Ascending aorta (tissue), 2 donors: ENCODE data around the gene RPL14. TPM values are rescaled to one million over a fixed set of nuclear protein-coding genes. Genes with fewer than 3 reads are reported as not detected.

Experiments
- DNase-seq, 2 donors: peaks; one replicate each; pipeline ENCODE4 v3.0.0-alpha.2; 2019; ENCODE audit warnings: low spot score in 2 of 2
- H3K27ac ChIP-seq, 2 donors: fragments of 200-600 bp; sonication (generic); one replicate each; pipeline ENCODE4 v1.5.1; 2016 to 2017; ENCODE audit warnings: mild to moderate bottlenecking in 1 of 2
- H3K27me3 ChIP-seq: fragments of 200-600 bp; sonication (generic); one replicate; pipeline ENCODE4 v1.5.1; 2017
- H3K36me3 ChIP-seq, 2 donors: fragments of 200-600 bp; sonication (generic); one replicate each; pipeline ENCODE4 v1.5.1; 2016
- H3K4me1 ChIP-seq, 2 donors: fragments of 200-600 bp; sonication (generic); one replicate each; pipeline ENCODE4 v1.5.1; 2016 to 2017; ENCODE audit warnings: mild to moderate bottlenecking in 1 of 2
- H3K4me3 ChIP-seq, 2 donors: fragments of 200-600 bp; sonication (generic); one replicate each; pipeline ENCODE4 v1.5.1; 2016 to 2017; ENCODE audit warnings: mild to moderate bottlenecking in 1 of 2
- H3K9me3 ChIP-seq, 2 donors: fragments of 200-600 bp; sonication (generic); one replicate each; pipeline ENCODE4 v1.5.1; 2016
- CTCF ChIP-seq, 3 experiments: fragments of 200-600 bp in 2 of 3; fragments of 450-650 bp in 1 of 3; sonication (generic) in 2 of 3; IDR thresholded peaks; one replicate each; pipeline ENCODE4 v1.5.1; 2016 to 2019; ENCODE audit warnings: antibody characterized with exemption in 3 of 3, mild to moderate bottlenecking in 1 of 3, moderate library complexity in 1 of 3
- intact Hi-C: fragments of 100-400 bp; cut with DNase I; formaldehyde crosslinking; loops from one replicate; pipeline ENCODE4 v1.15.1; 2023
- total RNA-seq: library from RNA; depleted of rRNA; stranded (reverse); fragments of >200 nt; gene quantifications from one replicate; pipeline ENCODE4 v1.1.0, GENCODE V29; 2016

The RPL14 gene
- total RNA-seq, 1 donor from 2014 or later: 162 TPM

GRCh38 chr3:40476478-40477470 is 19.6 kb downstream of the RPL14 start, which contains the start of gene ZNF619:
Gene ZNF619, plus strand, starts transcription at chr3:40477122. Its CDS starts 858 bp downstream, at chr3:40477980.
- H3K36me3 ChIP-seq: peaks cover 4 to 22% of the 10 kb centered on the region in 2 donors
- DNase-seq: peak in 1 of 2 donors; percentile 85
- no peaks in the 10 kb centered on the region for H3K9me3 ChIP-seq
- no peaks in the 10 kb centered on the region for H3K27me3 ChIP-seq
- H3K4me3 ChIP-seq: peak within 1 kb of the TSS; percentile 65 to 96
- H3K4me1 ChIP-seq: peaks cover 0 to 7% of the 10 kb centered on the region in 2 donors
- peak within 1 kb of the TSS; percentile 64 to 72 for H3K27ac ChIP-seq
- intact Hi-C loops: loop anchor here (1.0 to 2.0 kb wide), 3 partner anchors 23 to 48 kb away; partner anchors contain the start of genes ZNF620 and ZNF621
- no peak for TF ChIP-seq CTCF (IDR thresholded peaks at IDR 0.05)

- Histone ChIP-seq H3K27ac (no peak overlapping the region), H3K4me3 (peak overlapping the region; percentile 65 to 96), H3K27me3 (no peaks in the 10 kb centered on the region), H3K4me1 (peaks cover 0 to 7% of the 10 kb centered on the region in 2 donors), H3K9me3 (no peaks in the 10 kb centered on the region), H3K36me3 (peaks cover 8 to 31% of the 10 kb centered on the region in 2 donors)
- DNase-seq: no peak
- no peak for TF ChIP-seq CTCF (IDR thresholded peaks at IDR 0.05)
- intact Hi-C loops: loop anchor here (1.0 to 2.0 kb wide), 3 partner anchors 24 to 47 kb away; partner anchors contain the start of genes ZNF620 and ZNF621
Observed at GRCh38 chr3:40477666-40478065, 20.5 kb downstream of the RPL14 start.

GRCh38 chr3:40487172-40487571 is 30.0 kb downstream of the RPL14 start:
- intact Hi-C loops: no loop called here

GRCh38 chr3:40490916-40491315 is 33.8 kb downstream of the RPL14 start:
- Histone ChIP-seq H3K27ac (no peak overlapping the region), H3K36me3 (peaks cover 19 to 38% of the 10 kb centered on the region in 2 donors), H3K9me3 (peaks cover 0 to 29% of the 10 kb centered on the region in 2 donors), H3K4me3 (no peak overlapping the region), H3K4me1 (no peaks in the 10 kb centered on the region), H3K27me3 (no peaks in the 10 kb centered on the region)
- DNase-seq: no peak
- intact Hi-C loops: no loop called here
- TF ChIP-seq CTCF (IDR thresholded peaks at IDR 0.05): no peak

More at GRCh38 chr3:40487172-40487571, 30.0 kb downstream of the RPL14 start:
- no peak for TF ChIP-seq CTCF (IDR thresholded peaks at IDR 0.05)
- no peak for DNase-seq
- no peaks in the 10 kb centered on the region for H3K4me1 ChIP-seq
- H3K9me3 ChIP-seq: peaks cover 0 to 33% of the 10 kb centered on the region in 2 donors
- H3K27me3 ChIP-seq: no peaks in the 10 kb centered on the region
- no peak overlapping the region for H3K27ac ChIP-seq
- peaks cover 40 to 67% of the 10 kb centered on the region in 2 donors for H3K36me3 ChIP-seq
- H3K4me3 ChIP-seq: no peak overlapping the region

- H3K4me3 ChIP-seq: no peak overlapping the region
- no peaks in the 10 kb centered on the region for H3K27me3 ChIP-seq
- H3K4me1 ChIP-seq: no peaks in the 10 kb centered on the region
- DNase-seq: no peak
- intact Hi-C loops: no loop called here
- no peak for TF ChIP-seq CTCF (IDR thresholded peaks at IDR 0.05)
- no peak overlapping the region for H3K27ac ChIP-seq
- H3K9me3 ChIP-seq: no peaks in the 10 kb centered on the region
- peaks cover 0 to 5% of the 10 kb centered on the region in 2 donors for H3K36me3 ChIP-seq
Observed at GRCh38 chr3:40494698-40495097, 37.6 kb downstream of the RPL14 start.
